HG02623 (cell line): ENCODE results near the gene ABCF1.
"Not testable (repeated sequence)": the region's sequence is repeated elsewhere in the genome, so short reads cannot be mapped to it uniquely, and the experiment has no call there.

ENCODE experiments used
- ATAC-seq: cut with Tn5 transposase; IDR thresholded peaks from one replicate; pipeline ENCODE4 v1.9.1; 2021; ENCODE audit warnings: moderate library complexity; ENCODE audit not compliant: unreplicated experiment

ABCF1 gene

GRCh38 chr6:30556906-30557682 lies 14.1 kb upstream of the ABCF1 start, which contains the start of gene PRR3:
TSS of gene PRR3 (plus strand) at chr6:30557295. CDS start at chr6:30557345, 50 bp downstream.
- ATAC-seq: peak; percentile 51

GRCh38 chr6:30557683-30557981 lies 13.6 kb upstream of the ABCF1 start:
- ATAC-seq: no peak

- ATAC-seq: no peak
These were observed 10.3 kb upstream of the ABCF1 start for GRCh38 chr6:30560930-30561329.

- no peak for ATAC-seq
These were observed 8.5 kb upstream of the ABCF1 start for GRCh38 chr6:30562470-30563425.

- ATAC-seq: no peak
These were observed 7.1 kb upstream of the ABCF1 start for GRCh38 chr6:30564114-30564513.

- ATAC-seq: no peak
These were observed 5.5 kb upstream of the ABCF1 start for GRCh38 chr6:30565772-30566171.

GRCh38 chr6:30568245-30568644 lies 3.0 kb upstream of the ABCF1 start:
- no peak for ATAC-seq

GRCh38 chr6:30570263-30570662 lies 979 bp upstream of the ABCF1 start:
- ATAC-seq: no peak

GRCh38 chr6:30570740-30571074 lies 535 bp upstream of the ABCF1 start:
- ATAC-seq: peak; percentile 13

GRCh38 chr6:30571762-30572082 lies 480 bp downstream of the ABCF1 start:
- ATAC-seq: no peak

GRCh38 chr6:30572148-30572547 lies 906 bp downstream of the ABCF1 start:
- ATAC-seq: no peak

GRCh38 chr6:30573113-30573512 lies 1.9 kb downstream of the ABCF1 start:
- no peak for ATAC-seq

GRCh38 chr6:30578051-30578450 lies 6.8 kb downstream of the ABCF1 start:
- ATAC-seq: no peak

- ATAC-seq: no peak
These were observed 12.7 kb downstream of the ABCF1 start for GRCh38 chr6:30583921-30584320.

GRCh38 chr6:30589754-30590358 lies 18.6 kb downstream of the ABCF1 start:
- no peak for ATAC-seq

GRCh38 chr6:30590509-30590908 lies 19.3 kb downstream of the ABCF1 start:
- ATAC-seq: no peak

- no peak for ATAC-seq
These were observed 19.8 kb downstream of the ABCF1 start for GRCh38 chr6:30591008-30591407.

- no peak for ATAC-seq
These were observed 21.0 kb downstream of the ABCF1 start for GRCh38 chr6:30592287-30592686.

- not testable (repeated sequence) for ATAC-seq
These were observed 26.3 kb downstream of the ABCF1 start for GRCh38 chr6:30597315-30598144.

GRCh38 chr6:30598912-30599624 lies 27.8 kb downstream of the ABCF1 start:
- ATAC-seq: no peak
